Common myeloid progenitor, CD34-positive (primary cell): ENCODE results near the gene IQCN.
A peak's percentile ranks its signal among the peaks of the same experiment; 100 is the strongest.

Experiments used
- CTCF ChIA-PET: fragments of 350-600 bp; sonication (Branson Sonifier 250); formaldehyde crosslinking; loops from one replicate; lab custom pipeline; 2021; ENCODE audit warnings: antibody characterized with exemption; lab: Charles Lee
- POLR2A ChIA-PET: fragments of 350-600 bp; sonication (Branson Sonifier 250); formaldehyde crosslinking; loops from one replicate; lab custom pipeline; 2021; ENCODE audit warnings: antibody characterized with exemption; lab: Charles Lee
- DNase-seq, 3 donors: peaks; one replicate each; pipeline versions ENCODE4 v3.0.0 to v3.0.0-alpha.2; 2013
- H3K27ac ChIP-seq, 2 experiments: 1 replicate in 1 of 2; 2 replicates in 1 of 2; pipeline ENCODE4 v1.7.0; 2013; ENCODE audit warnings: inconsistent platforms in 2 of 2, low read length in 2 of 2, mild to moderate bottlenecking in 2 of 2, low read depth in 1 of 2, moderate library complexity in 1 of 2; ENCODE audit not compliant: severe bottlenecking in 2 of 2, insufficient read depth in 1 of 2, poor library complexity in 1 of 2
- H3K27me3 ChIP-seq, 5 experiments: replicated peaks in 2 of 5; 1 replicate in 3 of 5; 2 replicates in 2 of 5; pipeline versions ENCODE4 v1.6.1 to v1.7.0; 2013; ENCODE audit warnings: low read length in 4 of 5, mild to moderate bottlenecking in 2 of 5, moderate library complexity in 2 of 5, inconsistent platforms in 1 of 5; ENCODE audit not compliant: insufficient read depth in 5 of 5, control insufficient read depth in 4 of 5
- H3K36me3 ChIP-seq, 4 experiments: 1 replicate in 2 of 4; 2 replicates in 2 of 4; pipeline versions ENCODE4 v1.6.1 to v1.7.0; 2013; ENCODE audit warnings: low read length in 3 of 4, control low read depth in 1 of 4, mild to moderate bottlenecking in 1 of 4; ENCODE audit not compliant: control insufficient read depth in 4 of 4, insufficient read depth in 4 of 4
- H3K4me1 ChIP-seq, 4 experiments: 1 replicate in 3 of 4; 2 replicates in 1 of 4; pipeline versions ENCODE4 v1.6.1 to v1.7.1; 2013; ENCODE audit warnings: low read length in 3 of 4, mild to moderate bottlenecking in 3 of 4, control low read depth in 1 of 4, inconsistent platforms in 1 of 4, moderate library complexity in 1 of 4; ENCODE audit not compliant: control insufficient read depth in 4 of 4, insufficient read depth in 4 of 4; ENCODE audit errors: control extremely low read depth in 1 of 4
- H3K4me3 ChIP-seq, 7 experiments: 1 replicate in 4 of 7; 2 replicates in 3 of 7; pipeline versions ENCODE4 v1.5.1 to v1.7.0; 2013; ENCODE audit warnings: mild to moderate bottlenecking in 7 of 7, low read length in 6 of 7, moderate library complexity in 6 of 7, inconsistent platforms in 2 of 7, low read depth in 2 of 7, control low read depth in 1 of 7; ENCODE audit not compliant: insufficient read depth in 4 of 7, control insufficient read depth in 1 of 7; ENCODE audit errors: extremely low read depth in 1 of 7
- H3K9me3 ChIP-seq, 5 experiments: 1 replicate in 4 of 5; 2 replicates in 1 of 5; pipeline versions ENCODE4 v1.6.1 to v1.7.1; 2013; ENCODE audit warnings: low read length in 4 of 5, mild to moderate bottlenecking in 2 of 5, inconsistent platforms in 1 of 5, low read depth in 1 of 5, moderate library complexity in 1 of 5; ENCODE audit not compliant: control insufficient read depth in 4 of 5, insufficient read depth in 2 of 5; ENCODE audit errors: control extremely low read depth in 1 of 5
- WGBS: methylation state at CpG from one replicate; pipeline ENCODE4 v1.1.5; 2013; ENCODE audit not compliant: insufficient coverage; 5-methylcytosine and 5-hydroxymethylcytosine counted together

IQCN gene

DNA sequence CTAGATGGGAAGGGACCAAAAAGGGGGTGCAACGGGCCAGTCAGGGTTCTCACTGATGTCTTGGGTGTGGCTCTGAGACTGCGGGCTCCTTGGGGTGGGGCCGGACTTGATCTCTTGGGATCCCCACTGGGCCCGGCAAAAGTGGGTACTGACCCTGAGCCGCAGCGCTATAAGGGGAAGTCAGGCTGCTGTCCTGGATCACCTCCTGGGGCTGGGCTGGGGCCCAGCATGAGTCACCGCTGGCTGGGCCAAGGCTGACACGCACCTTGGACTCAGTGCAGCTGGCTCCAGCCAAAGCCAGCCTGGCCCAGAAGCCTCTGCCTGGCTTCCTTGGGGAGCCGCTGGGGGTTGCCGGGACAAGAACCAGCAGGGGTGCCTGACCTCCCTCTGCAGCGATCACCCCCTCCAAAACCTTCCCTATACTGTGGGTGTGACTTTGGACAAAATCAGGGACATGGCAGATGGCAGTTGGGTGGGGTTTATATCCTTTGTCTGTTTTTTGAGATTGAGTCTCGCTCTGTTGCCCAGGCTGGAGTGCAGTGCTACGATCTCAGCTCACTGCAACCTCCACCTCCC, 617 bp upstream of the IQCN start:
- ChIA-PET CTCF (interaction anchor here (0.8 to 16.0 kb wide), 5 partner anchors 15 to 140 kb away, joined by 3 to 354 read pairs (median 19); partner anchors contain the start of gene LSM4), POLR2A (interaction anchor here (0.7 kb wide), 1 partner anchor 20 kb away, joined by 3 read pairs; a partner anchor contains a TSS)
- DNase-seq: peak in 2 of 3 donors; percentile 70 to 83
- Histone ChIP-seq H3K27ac (no peak overlapping the region), H3K27me3 (no peaks in the 10 kb centered on the region), H3K36me3 (peaks cover 3 to 28% (median 20%) of the 10 kb centered on the region in 4 experiments), H3K4me3 (peak overlapping the region in 1 of 7 experiments; percentile 28), H3K9me3 (no peaks in the 10 kb centered on the region), H3K4me1 (peaks cover 3 to 22% (median 10%) of the 10 kb centered on the region in 4 experiments)
- 87% methylated on average over 12 of the region's 13 CpGs for WGBS

DNA sequence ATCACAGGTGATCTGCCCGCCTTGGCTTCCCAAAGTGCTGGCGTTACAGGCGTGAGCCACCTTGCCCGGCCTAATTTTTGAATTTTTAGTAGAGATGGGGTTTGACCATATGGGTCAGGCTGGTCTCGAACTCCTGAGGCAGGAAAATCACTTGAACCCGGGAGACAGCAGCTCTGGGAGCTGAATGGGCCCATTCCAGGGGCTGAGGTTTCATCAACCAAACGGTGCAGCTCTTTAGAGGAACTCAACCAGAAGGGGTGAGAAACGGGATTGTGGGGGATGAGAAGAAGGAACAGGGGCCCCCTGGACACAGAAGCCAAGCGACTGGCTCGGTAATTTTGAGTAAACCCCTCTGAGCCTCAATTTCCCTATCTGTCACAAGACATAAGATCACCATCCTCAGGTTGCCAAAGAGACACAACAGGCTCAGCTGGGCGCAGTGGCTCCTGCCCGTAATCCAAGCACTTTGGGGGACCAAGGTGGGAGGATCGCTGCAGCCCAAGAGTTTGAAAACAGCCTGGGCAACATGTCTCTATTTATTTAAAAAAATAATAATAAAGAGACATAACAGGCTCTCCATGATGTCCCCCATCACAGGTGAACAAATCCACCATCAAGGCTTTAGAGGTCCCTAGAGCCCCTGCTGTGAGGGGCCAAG, 562 bp downstream of the IQCN start:
- Histone ChIP-seq H3K36me3 (peaks cover 0 to 31% (median 14%) of the 10 kb centered on the region in 4 experiments), H3K27me3 (no peaks in the 10 kb centered on the region), H3K9me3 (no peaks in the 10 kb centered on the region), H3K4me1 (peaks cover 0 to 15% (median 7%) of the 10 kb centered on the region in 4 experiments), H3K4me3 (no peak overlapping the region), H3K27ac (no peak overlapping the region)
- ChIA-PET POLR2A (interaction anchor here (0.5 kb wide), 1 partner anchor 168 kb away, joined by 6 read pairs; no protein-coding TSS in a partner anchor), CTCF (interaction anchor here (5.6 to 16.0 kb wide), 3 partner anchors 14 to 49 kb away, joined by 19 to 354 read pairs (median 36); partner anchors contain the start of gene LSM4)
- DNase-seq: peak in 2 of 3 donors; percentile 45 to 63
- 98% methylated on average over 5 of the region's 13 CpGs for WGBS

DNA sequence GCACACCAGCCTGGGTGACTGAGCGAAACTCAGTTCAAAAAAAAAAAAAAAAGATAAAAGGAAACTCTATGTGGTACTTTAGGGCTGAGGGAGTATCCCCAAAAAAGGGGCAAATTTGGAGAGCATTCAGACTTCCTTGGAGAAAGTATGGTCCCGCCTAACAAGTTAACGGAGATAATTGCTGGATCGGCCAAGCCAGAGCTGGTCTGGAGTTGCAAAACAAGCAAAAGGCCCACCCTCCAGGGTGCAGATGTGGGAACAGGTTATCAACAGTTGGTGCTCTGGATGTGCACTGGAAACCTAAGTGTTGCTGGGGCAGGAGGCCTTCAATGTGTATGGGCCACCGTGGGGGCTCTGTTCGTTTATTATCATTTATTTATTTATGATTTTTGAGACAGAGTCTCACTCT, 2.8 kb downstream of the IQCN start:
- CTCF ChIA-PET: interaction anchor here (0.6 to 16.0 kb wide), 5 partner anchors 33 to 800 kb away, joined by 3 to 354 read pairs (median 4); partner anchors contain the start of gene LSM4
- 100% methylated on average over 3 of the region's 6 CpGs for WGBS
- Histone ChIP-seq H3K4me1 (peaks cover 0 to 10% (median 3%) of the 10 kb centered on the region in 4 experiments), H3K27ac (no peak overlapping the region), H3K27me3 (no peaks in the 10 kb centered on the region), H3K9me3 (no peaks in the 10 kb centered on the region), H3K36me3 (peaks cover 2 to 42% (median 18%) of the 10 kb centered on the region in 4 experiments), H3K4me3 (no peak overlapping the region)
- peak in 2 of 3 donors; percentile 52 to 63 for DNase-seq
- POLR2A ChIA-PET: interaction anchor here (0.6 kb wide), 1 partner anchor 28 kb away, joined by 5 read pairs; no protein-coding TSS in a partner anchor

DNA sequence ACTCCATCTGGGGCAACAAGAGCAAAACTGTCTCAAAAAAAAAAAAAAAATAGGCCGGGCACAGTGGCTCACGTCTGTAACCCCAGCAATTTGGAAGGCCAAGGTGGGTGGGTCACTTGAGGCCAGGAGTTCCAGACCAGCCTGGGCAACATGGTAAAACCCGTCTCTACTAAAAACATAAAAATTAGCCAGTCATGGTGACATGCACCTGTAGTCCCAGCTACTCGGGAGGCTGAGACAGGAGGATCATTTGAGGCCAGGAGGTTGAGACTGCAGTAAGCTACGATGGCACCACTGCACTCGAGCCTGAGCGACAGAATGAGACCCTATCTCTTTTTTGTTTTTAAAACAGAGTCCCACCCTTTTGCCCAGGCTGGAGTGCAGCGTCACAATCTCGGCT, 3.9 kb downstream of the IQCN start:
- Histone ChIP-seq H3K4me1 (peaks cover 0 to 5% (median under 1%) of the 10 kb centered on the region in 4 experiments), H3K4me3 (no peak overlapping the region), H3K36me3 (peaks cover 2 to 47% (median 20%) of the 10 kb centered on the region in 4 experiments), H3K27ac (no peak overlapping the region), H3K27me3 (no peaks in the 10 kb centered on the region), H3K9me3 (no peaks in the 10 kb centered on the region)
- DNase-seq: no peak
- ChIA-PET CTCF (interaction anchor here (1.6 to 16.0 kb wide), 2 partner anchors 34 to 52 kb away, joined by 6 to 354 read pairs; partner anchors contain the start of gene LSM4), POLR2A (interaction anchor here (0.7 kb wide), 1 partner anchor 13 kb away, joined by 3 read pairs; no protein-coding TSS in a partner anchor)
- 96% methylated on average over 5 of the region's 9 CpGs for WGBS

DNA sequence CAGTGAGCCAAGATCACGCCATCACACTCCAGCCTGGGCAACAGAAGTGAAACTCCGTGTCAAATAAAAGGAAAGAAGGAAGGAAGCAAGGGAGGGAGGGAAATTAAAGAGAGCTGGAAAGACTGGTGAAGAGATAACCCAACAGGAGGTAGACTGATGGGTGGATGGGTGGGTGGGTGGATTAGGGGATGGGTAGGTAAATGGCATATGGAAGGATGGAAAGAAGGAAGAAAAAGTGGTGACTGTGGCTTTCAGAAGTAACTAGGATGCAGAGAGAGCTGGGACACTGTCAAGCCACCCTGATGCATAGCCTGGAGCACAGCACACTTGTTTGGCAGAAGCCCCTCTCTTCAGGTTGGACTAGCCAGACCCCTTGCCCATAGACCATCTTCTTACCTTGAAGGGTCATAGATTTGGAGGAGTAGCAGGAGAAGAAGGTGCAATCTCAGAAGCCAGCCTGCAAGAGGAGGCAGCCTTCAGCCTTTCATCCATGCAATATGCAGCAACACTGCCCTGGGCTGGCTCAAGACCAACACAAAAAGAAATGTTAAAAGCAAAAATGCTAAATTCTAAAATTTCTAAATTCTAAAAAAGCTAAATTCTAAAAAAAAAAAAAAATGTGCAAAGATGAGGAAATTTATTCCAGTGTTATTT, 5.1 kb downstream of the IQCN start:
- DNase-seq: no peak
- Histone ChIP-seq H3K27me3 (no peaks in the 10 kb centered on the region), H3K4me3 (no peak overlapping the region), H3K36me3 (peaks cover 2 to 48% (median 16%) of the 10 kb centered on the region in 4 experiments), H3K27ac (no peak overlapping the region), H3K9me3 (no peaks in the 10 kb centered on the region), H3K4me1 (no peaks in the 10 kb centered on the region)
- ChIA-PET POLR2A (no interaction called here), CTCF (interaction anchor here (0.6 to 16.0 kb wide), 6 partner anchors 9 to 199 kb away, joined by 3 to 354 read pairs (median 3); partner anchors contain the start of gene LSM4)
- 53% methylated on average over 2 of the region's 2 CpGs for WGBS

DNA sequence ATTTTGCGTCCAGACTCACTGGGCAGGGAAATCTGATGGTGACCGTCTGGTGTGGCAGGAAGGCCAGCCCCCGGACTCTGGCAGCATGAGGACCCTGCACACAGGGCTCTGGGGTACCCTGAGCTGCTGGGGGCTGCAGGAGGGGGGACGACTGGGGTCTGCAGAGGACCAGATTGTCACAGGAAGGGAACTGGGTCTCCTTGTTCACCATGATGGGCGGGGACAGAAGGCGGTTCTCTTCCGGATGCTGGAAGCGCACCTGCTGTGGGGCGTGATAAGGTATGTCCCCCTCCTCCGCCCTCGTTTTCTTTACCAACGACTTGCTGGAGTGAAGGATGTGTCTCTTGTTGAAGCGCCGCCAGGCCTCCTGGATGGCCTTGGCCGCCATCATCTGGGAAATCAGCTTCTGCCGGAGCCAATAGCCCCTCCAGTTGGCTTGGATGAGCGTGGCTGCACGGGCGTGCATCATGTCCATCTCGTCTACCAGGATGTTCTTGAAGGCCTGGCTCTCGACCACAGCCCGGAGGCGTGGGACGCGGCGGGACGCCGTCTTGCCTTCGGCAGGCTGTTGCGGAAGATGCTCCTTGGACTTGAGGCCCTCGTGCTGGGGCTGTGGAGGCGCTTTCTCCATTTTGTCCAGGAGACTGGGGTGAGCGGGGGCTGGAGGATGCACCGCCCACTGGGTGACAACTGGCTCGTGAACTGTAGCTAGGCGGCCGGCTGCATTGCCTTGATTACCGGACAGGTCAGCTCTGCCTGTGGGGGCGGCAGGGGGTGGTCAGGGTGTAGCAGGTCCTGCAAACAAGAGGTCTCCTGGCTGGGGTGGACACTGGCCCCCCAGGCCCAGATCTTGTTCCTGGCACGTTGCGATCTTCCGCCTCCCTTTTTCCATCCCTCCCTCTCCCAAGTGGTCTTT, 7.2 kb downstream of the IQCN start:
- H3K4me3 ChIP-seq: no peak overlapping the region
- peaks cover 2 to 59% (median 16%) of the 10 kb centered on the region in 4 experiments for H3K36me3 ChIP-seq
- POLR2A ChIA-PET: no interaction called here
- H3K9me3 ChIP-seq: no peaks in the 10 kb centered on the region
- CTCF ChIA-PET: interaction anchor here (16.0 kb wide), 1 partner anchor 55 kb away, joined by 354 read pairs; the partner anchor contains the start of gene LSM4
- no peak overlapping the region for H3K27ac ChIP-seq
- no peaks in the 10 kb centered on the region for H3K4me1 ChIP-seq
- peak in 1 of 3 donors; percentile 14 for DNase-seq
- H3K27me3 ChIP-seq: no peaks in the 10 kb centered on the region
- 99% methylated on average over 37 of the region's 42 CpGs for whole genome bisulfite sequencing
